ENCODE data around the gene CUL7.
A peak's percentile ranks its signal among the peaks of the same experiment; 100 is the strongest.
"Not testable (repeated sequence)": the region's sequence is repeated elsewhere in the genome, so short reads cannot be mapped to it uniquely, and the experiment has no call there.

Gene CUL7

GRCh38 chr6:43013843-43014433, 39.7 kb downstream of the CUL7 start, which contains the start of the genes KLHDC3 and MEA1:
KLHDC3 (plus strand) TSS chr6:43014249; CDS start chr6:43017193, 2,944 bp downstream.
MEA1 (minus strand) TSS chr6:43013946; CDS start chr6:43013813, 133 bp downstream.
- FAIRE-seq = peak; percentile 95

- FAIRE-seq = no peak
Measured at GRCh38 chr6:43013097-43013842, 40.4 kb downstream of the CUL7 start.

- no peak for FAIRE-seq
Measured at GRCh38 chr6:43012364-43012763, 41.3 kb downstream of the CUL7 start.

- no peak for FAIRE-seq
Measured at GRCh38 chr6:43011207-43011606, 42.4 kb downstream of the CUL7 start.

GRCh38 chr6:43009124-43009523, 44.5 kb downstream of the CUL7 start:
- FAIRE-seq = no peak

GRCh38 chr6:43007126-43007525, 46.5 kb downstream of the CUL7 start:
- FAIRE-seq = no peak

- FAIRE-seq = no peak
Measured at GRCh38 chr6:43006251-43006650, 47.4 kb downstream of the CUL7 start.

- FAIRE-seq = no peak
Measured at GRCh38 chr6:43005844-43006243, 47.8 kb downstream of the CUL7 start.

- FAIRE-seq = no peak
Measured at GRCh38 chr6:43001843-43002242, 51.8 kb downstream of the CUL7 start.

- FAIRE-seq = not testable (repeated sequence)
Measured at GRCh38 chr6:42998205-42998604, 55.4 kb downstream of the CUL7 start.

- no peak for FAIRE-seq
Measured at GRCh38 chr6:42996513-42996912, 57.1 kb downstream of the CUL7 start.

GRCh38 chr6:42993445-42993844, 60.2 kb downstream of the CUL7 start:
- FAIRE-seq = no peak

GRCh38 chr6:42989923-42990322, 63.7 kb downstream of the CUL7 start:
- FAIRE-seq = no peak

- FAIRE-seq = no peak
Measured at GRCh38 chr6:42988486-42989020, 65.1 kb downstream of the CUL7 start.
